HUES48 (cell line): ENCODE measurements around the gene STX1B.

Experiments used
- H3K27ac ChIP-seq: one replicate; pipeline ENCODE4 v1.7.0; 2013; ENCODE audit warnings: low read depth, low read length, inconsistent platforms
- H3K27me3 ChIP-seq: 2 replicates; pipeline ENCODE4 v1.6.1; 2013; ENCODE audit warnings: mild to moderate bottlenecking, low read length; ENCODE audit not compliant: control insufficient read depth, insufficient read depth
- H3K36me3 ChIP-seq: 2 replicates; pipeline ENCODE4 v1.6.1; 2013; ENCODE audit warnings: low read length; ENCODE audit not compliant: control insufficient read depth, insufficient read depth
- H3K4me1 ChIP-seq: 2 replicates; pipeline ENCODE4 v1.6.1; 2013; ENCODE audit warnings: mild to moderate bottlenecking, low read length; ENCODE audit not compliant: control insufficient read depth, insufficient read depth
- H3K4me3 ChIP-seq: 2 replicates; pipeline ENCODE4 v1.5.1; 2013; ENCODE audit warnings: mild to moderate bottlenecking, low read depth, low read length
- H3K9ac ChIP-seq: 2 replicates; pipeline ENCODE4 v1.6.1; 2013; ENCODE audit warnings: mild to moderate bottlenecking, low read depth, low read length, moderate library complexity
- H3K9me3 ChIP-seq: 2 replicates; pipeline ENCODE4 v1.6.1; 2013; ENCODE audit warnings: low read length; ENCODE audit not compliant: control insufficient read depth, insufficient read depth

The STX1B gene

DNA sequence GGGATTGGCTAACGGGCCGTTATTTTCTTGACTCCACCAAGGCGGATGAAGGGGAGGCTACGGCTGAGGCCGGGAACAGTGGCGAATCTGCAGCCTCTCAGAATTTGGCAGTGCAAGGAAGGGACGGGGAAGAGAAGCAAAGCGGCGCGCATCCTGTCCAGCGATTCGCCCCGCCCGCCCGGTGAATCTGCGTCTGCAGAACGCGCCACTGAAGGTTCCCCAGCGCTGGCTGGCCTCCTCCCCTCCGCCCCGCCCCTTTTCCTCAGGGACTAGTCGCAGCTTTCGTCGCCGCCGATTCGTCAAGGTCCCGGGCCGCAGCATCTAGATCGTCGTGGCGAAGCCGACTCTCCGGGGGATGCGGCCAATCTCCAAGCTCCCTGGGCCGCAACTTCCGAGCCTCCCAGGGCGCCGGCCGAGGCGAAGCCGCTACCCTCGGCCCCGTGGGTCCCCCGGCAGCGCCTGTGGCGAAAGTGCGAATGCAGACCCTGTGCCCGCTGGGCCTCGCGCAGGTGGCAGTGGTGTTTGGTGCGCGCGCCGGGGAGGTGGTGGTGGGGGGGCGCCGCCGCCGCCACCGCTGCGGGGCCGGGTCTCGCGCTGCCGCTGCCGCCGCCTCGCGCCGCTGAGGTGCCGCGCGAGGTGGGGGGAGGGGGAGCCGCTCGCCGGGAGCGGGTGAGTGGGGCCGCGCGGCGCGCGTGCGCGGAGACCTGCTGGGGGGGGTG lies 52.8 kb downstream of the STX1B start, which contains the start of gene SETD1A:
Gene SETD1A (plus strand): TSS at position 299 of the 719 bp plus-strand sequence. CDS start 978 bp downstream, outside the sequence.
- H3K9ac ChIP-seq, result peak within 1 kb of the TSS; percentile 100
- H3K4me3 ChIP-seq, result peak within 1 kb of the TSS; percentile 92
- H3K9me3 ChIP-seq, result no peaks in the 10 kb centered on the region
- H3K36me3 ChIP-seq, result peaks cover 38% of the 10 kb centered on the region
- H3K27ac ChIP-seq, result peak within 1 kb of the TSS; percentile 99
- no peaks in the 10 kb centered on the region for H3K27me3 ChIP-seq
- no peaks in the 10 kb centered on the region for H3K4me1 ChIP-seq

DNA sequence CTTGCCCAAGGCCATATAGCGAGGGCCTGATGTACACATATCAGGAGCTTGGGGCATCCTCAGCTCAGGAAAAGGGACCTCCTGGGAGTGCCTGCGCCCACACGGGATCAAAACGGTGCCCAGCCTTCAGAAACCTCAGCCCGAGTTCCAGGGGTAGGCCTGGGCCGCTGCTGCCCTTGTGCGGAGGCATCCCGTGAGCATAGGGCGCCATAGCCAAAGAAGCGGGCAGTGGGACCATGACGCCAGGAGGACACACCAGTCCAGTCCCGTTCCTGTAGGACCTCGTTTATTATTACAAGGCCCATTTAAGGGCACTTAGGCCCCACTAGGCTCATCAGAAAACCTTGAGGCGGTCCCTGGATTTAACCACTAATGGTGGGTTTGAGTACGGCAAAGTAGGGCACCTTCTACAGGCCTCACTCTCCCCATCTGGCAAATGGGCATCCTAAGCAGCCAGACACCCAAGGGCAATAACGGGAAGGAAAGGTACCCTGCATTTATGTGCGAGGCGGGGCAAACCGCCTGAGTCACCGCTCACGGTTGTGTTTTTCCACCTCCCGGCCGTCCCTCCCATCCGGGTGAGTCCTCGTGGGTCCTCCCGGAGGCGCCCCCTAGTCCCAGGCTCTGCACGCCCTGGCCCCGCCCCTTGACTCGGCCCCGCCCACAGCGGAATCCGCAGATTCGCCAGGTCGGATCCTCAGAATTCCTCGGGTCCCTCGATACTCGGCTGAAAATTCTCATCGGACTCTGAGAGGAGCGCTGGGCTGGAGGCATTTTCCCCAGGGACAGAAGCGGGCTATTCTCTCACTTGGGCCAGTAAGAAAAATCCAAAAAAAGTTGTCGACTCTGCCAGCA lies 53.6 kb downstream of the STX1B start:
- Histone ChIP-seq H3K9me3 (no peaks in the 10 kb centered on the region), H3K9ac (peak overlapping the region; percentile 100), H3K4me1 (no peaks in the 10 kb centered on the region), H3K27ac (peak overlapping the region; percentile 99), H3K36me3 (peaks cover 32% of the 10 kb centered on the region), H3K4me3 (peak overlapping the region; percentile 92), H3K27me3 (no peaks in the 10 kb centered on the region)

DNA sequence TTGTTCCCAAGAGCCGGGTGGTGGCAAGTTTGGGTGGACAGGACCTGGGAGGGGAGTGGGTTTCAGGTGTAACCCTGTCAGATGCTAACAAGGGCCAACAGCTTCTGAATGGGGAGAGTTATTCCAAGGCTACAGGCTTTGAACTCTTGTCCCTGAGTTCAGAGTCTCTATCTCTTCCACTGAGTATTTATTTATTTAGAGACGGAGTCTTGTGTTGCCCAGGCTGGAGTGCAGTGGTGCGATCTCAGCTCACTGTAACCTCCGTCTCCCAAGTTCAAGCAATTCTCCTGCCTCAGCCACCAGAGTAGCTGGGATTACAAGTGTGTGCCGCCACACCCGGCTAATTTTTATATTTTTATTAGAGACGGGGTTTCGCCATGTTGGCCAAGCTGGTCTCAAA lies 55.4 kb downstream of the STX1B start:
- no peaks in the 10 kb centered on the region for H3K9me3 ChIP-seq
- H3K27ac ChIP-seq, result no peak overlapping the region
- H3K4me1 ChIP-seq, result peaks cover 6% of the 10 kb centered on the region; the same call in 1 of the 2 replicates
- no peak overlapping the region for H3K4me3 ChIP-seq
- H3K27me3 ChIP-seq, result no peaks in the 10 kb centered on the region
- H3K9ac ChIP-seq, result no peak overlapping the region
- H3K36me3 ChIP-seq, result peaks cover 13% of the 10 kb centered on the region

DNA sequence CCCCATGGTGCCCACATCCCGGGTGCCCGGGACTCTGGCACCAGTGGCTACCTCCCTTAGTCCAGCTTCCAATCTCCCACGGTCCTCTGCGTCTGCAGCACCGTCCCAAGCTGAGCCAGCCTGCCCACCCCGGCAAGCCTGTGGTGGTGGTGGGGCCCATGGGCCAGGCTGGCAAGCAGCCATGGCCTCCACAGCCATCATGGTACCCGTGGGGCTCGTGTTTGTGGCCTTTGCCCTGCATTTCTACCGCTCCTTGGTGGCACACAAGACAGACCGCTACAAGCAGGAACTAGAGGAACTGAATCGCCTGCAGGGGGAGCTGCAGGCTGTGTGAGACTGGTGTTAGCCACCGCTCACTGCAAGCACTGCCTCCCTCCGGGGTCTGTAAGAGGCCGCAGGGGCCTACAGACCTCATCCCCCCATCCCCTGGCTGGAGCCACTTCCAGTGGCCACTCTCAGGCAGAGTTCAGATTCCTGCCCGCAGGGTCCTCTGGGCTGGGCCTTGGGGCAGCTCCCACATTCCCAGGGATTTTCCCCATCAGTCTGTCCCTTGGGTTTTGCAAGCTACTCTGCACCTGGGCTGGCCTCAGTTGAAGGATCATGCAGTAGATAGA lies 56.8 kb downstream of the STX1B start:
- H3K4me1 ChIP-seq, result peaks cover 11% of the 10 kb centered on the region
- H3K9me3 ChIP-seq, result no peaks in the 10 kb centered on the region
- no peak overlapping the region for H3K9ac ChIP-seq
- peak overlapping the region; percentile 64 for H3K27ac ChIP-seq
- no peaks in the 10 kb centered on the region for H3K27me3 ChIP-seq
- no peak overlapping the region for H3K4me3 ChIP-seq
- no peaks in the 10 kb centered on the region; the same call in 1 of the 2 replicates for H3K36me3 ChIP-seq

DNA sequence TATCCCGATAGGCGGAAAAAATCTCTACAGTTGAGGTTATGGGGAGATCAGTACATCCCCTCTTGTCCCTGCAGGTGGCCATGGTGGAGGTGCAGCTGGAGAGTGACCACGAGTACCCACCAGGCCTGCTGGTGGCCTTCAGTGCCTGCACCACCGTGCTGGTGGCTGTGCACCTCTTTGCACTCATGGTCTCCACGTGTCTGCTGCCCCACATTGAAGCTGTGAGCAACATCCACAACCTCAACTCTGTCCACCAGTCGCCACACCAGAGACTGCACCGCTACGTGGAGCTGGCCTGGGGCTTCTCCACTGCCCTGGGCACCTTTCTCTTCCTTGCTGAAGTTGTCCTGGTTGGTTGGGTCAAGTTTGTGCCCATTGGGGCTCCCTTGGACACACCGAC lies 57.3 kb downstream of the STX1B start:
- H3K9me3 ChIP-seq, result no peaks in the 10 kb centered on the region
- no peak overlapping the region for H3K9ac ChIP-seq
- H3K4me1 ChIP-seq, result peaks cover 11% of the 10 kb centered on the region
- no peak overlapping the region for H3K27ac ChIP-seq
- H3K27me3 ChIP-seq, result no peaks in the 10 kb centered on the region
- no peaks in the 10 kb centered on the region; the same call in 1 of the 2 replicates for H3K36me3 ChIP-seq
- H3K4me3 ChIP-seq, result no peak overlapping the region

DNA sequence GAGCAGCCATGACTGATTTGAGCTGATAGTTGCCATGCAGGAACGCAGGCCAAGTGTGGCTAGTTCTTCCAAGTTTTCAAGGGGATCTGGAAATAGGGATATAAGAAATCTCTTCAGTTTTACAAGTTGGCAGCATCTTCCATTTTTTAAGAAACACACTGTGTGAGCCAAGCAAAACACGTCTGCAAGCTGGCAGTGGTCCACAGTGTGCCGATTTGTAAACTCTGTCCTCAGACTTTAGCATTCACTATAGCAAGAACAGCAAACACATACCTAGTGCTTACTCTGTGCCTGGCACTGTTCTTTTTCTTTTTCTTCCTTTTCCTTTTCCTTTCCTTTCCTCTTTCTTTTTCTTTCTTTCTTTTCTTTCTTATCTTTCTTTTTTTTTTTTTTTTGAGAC lies 58.7 kb downstream of the STX1B start:
- Histone ChIP-seq H3K9ac (no peak overlapping the region), H3K27ac (no peak overlapping the region), H3K4me3 (no peak overlapping the region), H3K27me3 (no peaks in the 10 kb centered on the region), H3K4me1 (peaks cover 17% of the 10 kb centered on the region), H3K9me3 (no peaks in the 10 kb centered on the region), H3K36me3 (peaks cover 2% of the 10 kb centered on the region; the same call in 1 of the 2 replicates)

DNA sequence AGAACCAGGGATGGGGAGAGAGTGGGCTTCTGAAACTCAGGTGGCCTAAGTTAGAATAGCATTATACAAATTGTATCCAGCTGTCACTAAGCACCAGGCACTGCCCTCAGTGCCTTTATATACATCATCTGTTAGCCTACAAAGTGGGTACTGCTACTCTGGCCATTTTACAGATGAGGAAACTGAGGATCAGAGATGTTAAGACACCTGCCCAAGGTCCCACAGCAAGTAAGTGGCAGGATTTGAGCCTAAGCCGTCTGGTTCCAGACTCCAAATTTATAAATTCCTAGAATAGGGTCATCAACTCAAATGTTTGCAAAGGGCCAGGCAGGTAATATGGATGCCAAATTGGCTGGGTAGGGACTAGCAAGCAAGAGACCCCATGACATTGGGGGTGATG lies 59.2 kb downstream of the STX1B start:
- Histone ChIP-seq H3K27me3 (no peaks in the 10 kb centered on the region), H3K27ac (no peak overlapping the region), H3K36me3 (peaks cover 5% of the 10 kb centered on the region; the same call in 1 of the 2 replicates), H3K9ac (no peak overlapping the region), H3K4me3 (no peak overlapping the region), H3K9me3 (no peaks in the 10 kb centered on the region), H3K4me1 (peaks cover 20% of the 10 kb centered on the region)

DNA sequence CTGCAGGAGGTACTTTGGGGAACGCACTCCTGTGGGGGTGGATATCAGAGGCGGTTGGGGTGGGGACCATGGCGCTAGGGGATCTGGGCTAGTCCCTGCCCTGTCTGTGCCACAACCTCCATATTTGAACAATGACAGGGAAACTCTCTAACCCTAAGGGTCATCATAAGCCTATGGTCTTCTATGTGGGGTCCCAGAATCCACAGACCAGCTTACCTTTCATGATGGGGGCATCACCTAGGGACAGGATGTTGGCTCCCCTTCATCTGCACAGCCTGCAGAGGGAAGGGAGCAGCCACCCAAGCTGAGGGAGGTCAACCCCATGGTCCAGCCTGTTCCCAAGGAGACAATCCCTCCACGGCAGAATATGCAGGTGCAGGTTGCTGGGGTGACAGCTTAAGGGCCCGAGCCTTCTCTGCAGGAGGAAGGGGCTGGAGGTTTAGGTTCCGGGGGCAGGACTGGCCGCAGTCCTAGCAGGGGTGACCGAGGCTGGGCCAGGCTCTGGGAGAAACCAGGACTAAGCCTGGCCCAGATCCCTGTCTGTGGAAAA lies 59.8 kb downstream of the STX1B start:
- H3K4me3 ChIP-seq, result peak overlapping the region; percentile 72; the same call in 1 of the 2 replicates
- no peak overlapping the region for H3K27ac ChIP-seq

DNA sequence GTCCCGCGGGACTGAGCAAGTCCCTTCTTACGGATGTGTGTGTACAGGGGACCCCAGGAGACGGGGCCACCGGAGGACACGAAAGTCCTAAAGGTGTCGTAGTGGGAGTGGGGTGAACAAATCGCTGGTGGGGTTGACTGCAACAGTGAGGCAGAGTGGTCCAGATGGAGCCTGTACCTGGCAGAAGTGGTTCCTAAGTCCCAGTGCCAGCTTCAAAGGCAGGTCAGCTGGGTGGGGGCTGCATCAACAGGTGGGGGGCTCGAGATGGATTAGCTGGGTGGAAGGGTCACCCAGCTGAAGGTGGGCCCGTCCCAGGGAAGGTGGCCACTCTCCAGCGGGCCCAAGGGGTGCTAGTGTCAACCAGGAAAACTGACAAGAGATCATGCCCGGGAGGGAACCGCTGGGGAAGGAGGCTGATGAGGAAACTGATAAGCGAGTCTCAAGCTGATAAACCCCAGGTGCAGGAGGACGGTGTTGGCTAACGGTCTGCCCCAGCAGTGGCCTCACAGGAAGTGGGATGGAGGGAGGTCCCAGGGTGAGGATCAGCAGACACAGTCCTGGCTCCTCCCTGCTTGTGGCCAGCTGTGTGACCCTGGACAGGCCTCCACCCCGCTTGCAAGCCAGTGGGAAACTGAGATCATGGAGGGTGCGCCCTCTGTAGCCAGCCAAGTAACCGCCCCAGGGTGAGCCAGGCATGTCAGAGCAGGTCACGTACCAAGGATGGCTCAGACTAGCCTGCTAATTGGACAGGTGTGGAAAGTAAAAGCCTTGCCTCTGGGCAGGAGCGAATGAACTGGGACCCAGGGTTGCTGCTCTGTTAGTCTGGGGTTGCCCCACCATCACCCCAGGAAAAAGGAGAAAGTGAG lies 60.6 kb downstream of the STX1B start:
- H3K4me3 ChIP-seq, result peak overlapping the region; percentile 72
- H3K9ac ChIP-seq, result no peak overlapping the region
- peaks cover 14% of the 10 kb centered on the region for H3K36me3 ChIP-seq
- no peaks in the 10 kb centered on the region for H3K9me3 ChIP-seq
- peaks cover 20% of the 10 kb centered on the region for H3K4me1 ChIP-seq
- peak overlapping the region; percentile 43 for H3K27ac ChIP-seq
- no peaks in the 10 kb centered on the region for H3K27me3 ChIP-seq

More for the DNA sequence above, 59.8 kb downstream of the STX1B start:
- Histone ChIP-seq H3K27me3 (no peaks in the 10 kb centered on the region), H3K36me3 (peaks cover 10% of the 10 kb centered on the region; the same call in 1 of the 2 replicates), H3K9ac (no peak overlapping the region), H3K9me3 (no peaks in the 10 kb centered on the region), H3K4me1 (peaks cover 20% of the 10 kb centered on the region)
